Stimulated activated CD8-positive, alpha-beta memory T cell treated with anti-CD3 and anti-CD28 coated beads, Interleukin-15, amount 100 ng/mL, for 1 hour (primary cell): Measurements from ENCODE around the gene CCDC187.

Experiments used
- DNase-seq: peaks from one replicate; pipeline ENCODE4 v3.0.0-alpha.2; 2020; ENCODE audit warnings: low read depth

CCDC187 gene

DNA sequence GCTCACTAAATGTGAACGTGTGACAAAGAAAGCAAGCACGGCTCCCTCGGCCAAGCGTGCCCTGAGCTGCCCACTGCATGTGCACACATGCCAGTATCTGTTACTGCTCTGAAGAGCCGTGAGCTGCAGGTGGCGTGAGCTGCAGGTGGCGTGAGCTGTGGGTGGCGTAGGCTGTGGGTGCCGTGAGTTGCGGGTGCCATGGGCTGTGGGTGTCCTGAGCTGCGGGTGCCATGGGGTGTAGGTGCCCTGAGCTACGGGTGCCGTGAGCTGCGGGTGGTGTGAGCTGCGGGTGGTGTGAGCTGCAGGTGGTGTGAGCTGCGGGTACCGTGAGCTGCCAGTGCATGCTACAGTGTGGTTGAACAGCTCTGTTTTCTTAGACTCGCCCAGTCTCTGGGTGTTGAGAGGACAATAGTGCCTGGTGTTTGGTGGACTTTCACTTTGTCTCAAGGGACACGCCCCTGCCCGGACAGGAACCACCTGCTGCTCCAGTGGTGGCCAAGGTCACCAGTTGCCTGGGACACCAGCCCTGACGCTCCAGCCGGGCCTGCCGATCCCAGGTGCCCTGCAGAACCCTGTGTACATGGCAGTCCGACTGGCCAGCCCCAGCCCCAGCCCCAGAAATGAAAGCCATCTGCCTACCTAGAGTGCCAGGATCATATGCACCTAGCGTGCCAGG, 6.7 kb downstream of the CCDC187 start:
- no peak for DNase-seq

DNA sequence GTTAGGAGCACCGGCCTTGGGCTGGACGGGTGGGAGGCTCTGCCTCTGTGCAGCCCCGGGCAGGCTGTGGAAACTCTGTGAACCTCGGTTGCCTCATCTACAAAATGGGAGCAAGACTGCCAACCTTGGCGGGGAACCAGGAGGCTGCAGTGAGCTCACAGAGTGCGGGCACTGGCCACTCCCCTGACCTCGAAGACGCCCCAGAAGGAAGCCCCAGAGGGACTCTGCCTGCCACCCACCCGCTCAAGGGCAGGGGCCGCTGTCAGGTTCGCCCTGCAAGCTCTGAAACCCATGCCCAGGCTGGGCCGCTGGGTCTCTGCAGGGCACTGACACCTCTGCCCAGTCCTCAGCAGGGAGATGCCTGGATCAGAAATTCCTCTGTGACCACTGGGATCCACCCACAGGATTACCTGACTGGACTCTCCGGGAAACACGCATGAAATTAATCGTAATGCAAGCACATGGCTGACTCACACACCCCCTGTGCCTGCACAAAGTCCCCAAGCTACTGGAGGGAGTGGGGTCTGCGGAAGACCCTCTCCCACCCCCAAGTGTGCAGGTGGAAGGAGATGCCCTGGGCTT, 7.4 kb downstream of the CCDC187 start:
- DNase-seq: no peak

DNA sequence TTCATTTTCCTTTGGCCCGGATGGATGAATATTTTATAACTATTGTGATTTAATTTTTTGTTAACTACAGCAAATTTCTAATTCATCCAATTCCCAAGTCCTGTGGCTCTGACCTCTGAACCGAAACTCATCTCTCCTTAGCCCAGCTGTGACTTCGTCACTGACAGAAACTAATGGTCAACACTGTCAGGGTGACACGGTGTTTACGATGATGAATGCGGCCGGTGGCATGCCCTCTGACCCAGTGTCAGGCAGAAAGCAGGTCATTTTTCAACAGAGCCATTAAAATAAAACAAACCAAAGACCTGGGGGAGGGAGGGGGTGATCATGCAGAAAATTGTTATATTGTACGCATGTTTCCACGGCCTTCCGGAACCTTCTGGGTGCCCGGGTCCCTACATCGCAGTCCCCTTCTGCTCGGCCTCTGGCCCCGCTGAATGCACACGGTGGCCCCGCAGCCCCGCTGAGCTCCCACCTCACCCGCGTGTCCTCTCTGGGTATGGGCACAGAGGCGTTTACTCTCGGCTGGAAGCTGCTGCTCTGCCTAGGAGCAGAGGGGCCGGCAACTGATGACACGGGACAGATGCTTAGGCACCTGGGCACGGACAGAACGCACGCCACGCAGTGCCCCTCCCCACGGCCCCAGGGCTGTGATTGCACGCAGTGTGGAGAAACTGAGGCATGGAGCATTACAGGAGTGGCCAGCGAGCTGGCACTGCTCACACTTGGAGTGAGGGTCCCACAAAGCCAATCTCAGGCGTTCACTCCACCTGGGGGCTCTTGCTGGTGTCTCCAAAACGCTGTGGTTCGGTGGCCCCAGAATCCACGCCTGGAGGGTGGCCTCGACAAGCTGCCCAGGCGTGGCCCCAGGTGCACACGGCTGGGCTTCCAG, 8.1 kb downstream of the CCDC187 start:
- DNase-seq: no peak

DNA sequence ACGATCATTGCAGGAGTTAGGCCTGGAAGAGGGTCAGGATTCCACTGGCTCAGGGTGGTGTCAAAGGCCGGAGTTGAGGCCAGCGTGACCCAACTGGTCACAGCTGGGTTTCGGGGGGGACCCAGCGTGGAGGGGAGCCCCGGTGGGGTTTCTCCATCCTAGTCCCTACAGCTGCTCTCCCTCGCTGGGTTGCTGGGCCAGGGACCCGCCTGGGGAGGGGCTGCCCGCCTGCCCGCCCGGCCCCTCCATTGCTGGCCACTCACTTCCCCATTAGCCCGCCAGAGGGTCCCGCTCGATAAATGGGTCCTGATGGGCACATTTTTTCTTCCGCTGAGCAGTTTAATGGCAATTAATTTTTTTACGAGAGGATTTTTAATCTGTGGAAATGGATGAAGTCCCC, 8.8 kb downstream of the CCDC187 start:
- DNase-seq: no peak

DNA sequence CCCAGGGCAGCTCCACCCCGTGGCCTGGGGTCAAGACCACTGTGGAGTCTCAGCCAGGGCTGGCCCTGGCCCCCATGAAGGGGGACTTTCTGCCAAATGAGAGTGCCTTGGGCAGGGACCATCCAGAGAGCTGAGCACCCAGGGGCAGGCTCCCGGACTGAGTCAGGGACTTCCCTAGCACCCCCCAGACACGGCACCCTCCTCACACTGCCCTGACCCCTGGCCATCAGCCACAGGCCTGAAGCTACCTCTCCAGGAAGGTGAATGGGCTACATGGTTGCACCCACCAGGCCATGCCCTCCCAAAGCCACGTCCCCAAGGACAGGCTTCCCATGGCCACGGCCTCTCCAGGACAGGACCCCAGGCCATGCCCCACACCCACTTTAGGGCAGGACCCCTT, 9.5 kb downstream of the CCDC187 start:
- DNase-seq: no peak

- no peak for DNase-seq
Measured at GRCh38 chr9:136293476-136294077, 10.3 kb downstream of the CCDC187 start.

- DNase-seq: no peak
Measured at GRCh38 chr9:136292591-136293448, 11.1 kb downstream of the CCDC187 start.

DNA sequence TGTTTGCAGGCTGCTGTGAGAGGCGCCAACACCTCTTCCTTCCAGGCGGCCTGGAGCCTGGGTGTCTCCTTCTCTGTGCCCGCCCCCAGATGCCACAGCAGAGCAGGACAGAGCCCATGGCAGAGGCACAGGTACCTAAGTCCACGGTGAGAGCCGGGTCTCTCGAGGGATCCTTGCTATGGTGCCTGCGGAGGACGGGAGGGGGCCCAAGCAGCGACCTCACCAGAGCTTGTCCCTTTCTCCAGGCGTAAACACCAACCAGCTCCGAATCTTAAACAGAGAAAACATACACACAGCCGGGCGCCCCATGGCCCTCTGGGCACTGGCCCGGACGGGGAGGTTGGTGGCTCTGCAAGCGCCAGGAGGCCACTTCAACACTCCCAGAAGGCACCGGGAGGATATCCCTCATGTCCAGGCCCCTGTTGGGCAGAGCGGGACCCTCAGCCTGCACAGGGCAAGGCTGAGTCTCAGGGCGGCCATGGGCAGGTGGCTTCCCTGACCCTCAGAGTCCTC, 11.8 kb downstream of the CCDC187 start:
- DNase-seq: no peak

DNA sequence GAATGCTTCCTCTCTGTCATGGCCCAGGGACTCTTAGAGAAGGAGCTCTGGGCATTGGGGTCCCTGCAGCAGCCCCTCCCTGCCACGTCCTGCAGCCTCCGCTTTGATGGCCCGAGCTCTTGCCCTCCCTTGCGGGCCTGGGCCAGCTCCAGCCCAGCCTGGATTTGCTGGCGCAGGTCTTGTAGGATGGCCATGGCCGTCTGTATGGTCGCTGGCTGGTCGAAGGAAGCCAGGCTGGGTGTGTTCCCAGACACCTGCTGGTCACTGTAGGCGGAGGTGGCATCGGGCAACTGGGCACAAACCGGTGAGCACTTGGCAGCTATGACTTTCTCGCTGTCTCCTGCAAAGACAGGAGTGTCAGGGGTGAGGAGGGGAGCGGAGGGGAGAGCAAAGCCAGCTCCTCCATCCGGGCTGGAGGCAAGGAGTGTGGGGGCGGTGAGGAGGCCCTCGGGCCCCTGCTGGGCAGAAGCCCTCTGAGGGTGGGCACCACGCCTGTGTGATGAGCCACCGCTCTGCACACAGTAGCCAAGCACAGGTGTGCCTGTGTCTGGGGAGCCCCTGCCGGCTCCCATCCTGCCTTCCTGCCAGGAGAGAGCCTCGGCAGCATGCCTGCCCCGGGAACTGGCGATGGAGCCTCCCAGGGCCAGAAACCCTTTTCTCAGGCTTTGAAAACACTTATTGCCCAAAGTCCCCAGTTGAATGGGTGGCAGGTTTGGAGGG, 12.4 kb downstream of the CCDC187 start:
- DNase-seq: no peak

GRCh38 chr9:136290508-136291000, 13.3 kb downstream of the CCDC187 start:
- DNase-seq: no peak

- DNase-seq: no peak
Measured at GRCh38 chr9:136289651-136290507, 14.0 kb downstream of the CCDC187 start.

GRCh38 chr9:136287960-136288753, 15.7 kb downstream of the CCDC187 start:
- no peak for DNase-seq

DNA sequence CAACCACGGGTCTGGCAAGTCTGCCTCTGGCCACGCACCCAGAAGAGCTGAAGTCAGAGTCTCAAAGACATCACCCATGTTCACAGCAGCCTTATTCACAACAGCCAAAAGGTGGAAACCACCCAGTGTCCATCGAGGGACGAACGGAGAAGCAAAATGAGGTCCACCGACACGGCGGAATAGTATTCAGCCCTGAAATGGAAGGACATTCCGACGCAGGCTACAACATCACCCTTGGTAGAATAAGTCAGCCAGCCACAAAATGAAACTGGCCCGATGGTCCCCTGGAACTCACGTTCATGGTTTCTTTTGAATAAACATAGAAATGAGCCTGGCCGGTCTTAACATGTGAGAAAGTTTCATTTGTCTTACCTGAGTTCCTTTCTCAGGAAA, 16.9 kb downstream of the CCDC187 start:
- no peak for DNase-seq

- DNase-seq: no peak
Measured at GRCh38 chr9:136286359-136286986, 17.4 kb downstream of the CCDC187 start.

DNA sequence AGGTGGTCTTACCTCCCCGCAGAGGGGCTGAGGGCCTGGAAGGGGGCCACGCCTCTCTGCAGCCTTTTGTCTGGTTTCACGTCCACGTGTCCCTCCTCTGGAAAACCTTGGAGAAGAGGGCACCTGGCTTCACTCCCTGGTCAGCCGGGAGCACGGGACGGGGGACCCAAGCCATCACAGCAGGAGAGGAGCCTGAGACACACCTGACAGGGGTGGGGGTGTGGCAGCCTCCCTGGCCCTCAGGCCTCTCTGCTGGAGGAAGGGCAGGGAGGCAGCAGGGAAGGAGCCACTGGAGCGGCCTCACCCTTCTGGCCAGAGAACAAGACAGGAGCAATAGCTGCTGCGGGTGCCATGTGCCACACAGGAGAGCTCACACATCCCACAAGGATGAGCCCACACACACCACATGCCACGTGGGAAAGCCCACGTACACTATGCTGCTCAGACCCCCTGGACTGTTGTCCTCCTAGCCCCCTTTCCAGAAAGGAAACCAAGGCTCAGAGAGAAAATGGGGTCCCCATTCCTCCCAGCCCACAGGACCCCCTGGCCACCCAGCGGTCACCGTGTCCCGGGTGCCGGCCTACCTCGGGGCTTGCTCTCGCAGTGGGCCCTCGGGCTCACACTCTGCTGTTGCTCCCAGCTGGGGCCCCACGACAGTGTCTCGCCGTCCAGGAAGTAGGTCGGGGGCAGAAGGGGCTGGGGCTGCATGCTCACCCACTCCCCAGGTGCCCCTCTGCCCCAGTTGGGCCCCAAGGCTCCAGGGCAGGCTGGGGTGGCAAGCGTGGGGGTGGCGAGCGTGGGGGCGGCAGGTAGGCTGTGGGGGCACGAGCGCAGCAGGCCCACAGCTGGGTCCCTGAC, 18.2 kb downstream of the CCDC187 start:
- DNase-seq: no peak

DNA sequence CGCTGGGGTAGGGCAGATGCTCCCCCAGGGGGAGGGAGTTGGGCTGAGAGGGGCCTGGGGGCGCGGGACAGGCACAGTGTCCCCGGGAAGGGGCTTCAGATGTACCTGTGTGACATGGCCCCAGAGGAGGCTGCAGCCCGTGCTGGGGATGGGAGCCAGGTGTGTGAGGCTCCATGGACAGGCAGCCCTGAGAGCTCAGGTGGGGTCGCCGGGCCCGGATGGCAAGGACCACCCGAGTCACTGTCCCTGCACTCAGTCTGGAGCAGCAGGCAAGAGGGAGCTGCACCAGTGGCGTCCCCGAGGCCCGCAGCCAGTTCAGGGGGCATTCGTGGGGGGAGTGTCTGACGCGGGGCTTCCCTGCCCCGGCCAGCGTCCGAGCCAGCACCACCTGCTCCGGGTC, 18.9 kb downstream of the CCDC187 start:
- DNase-seq: no peak

DNA sequence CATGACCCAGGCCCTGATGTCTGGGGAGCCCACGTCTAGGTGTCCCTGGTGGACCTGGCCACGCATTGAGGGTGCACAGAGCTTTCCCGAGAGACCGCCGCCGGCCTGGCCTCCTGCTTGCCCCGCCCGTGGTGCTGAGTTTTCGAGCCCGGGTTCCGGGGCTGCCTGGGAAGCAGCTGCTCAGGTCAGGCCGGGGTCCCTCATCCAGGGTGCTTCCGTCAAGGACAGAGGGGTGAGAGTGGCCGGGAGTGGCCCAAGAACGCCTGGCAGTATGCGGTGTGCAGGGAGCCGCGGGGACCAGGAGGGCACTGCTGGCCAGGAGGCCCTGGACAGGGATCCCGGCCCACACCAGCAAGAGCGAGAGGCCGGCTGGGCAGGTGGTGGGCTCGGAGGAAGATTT, 19.6 kb downstream of the CCDC187 start:
- no peak for DNase-seq
